HUES48 (cell line): ENCODE measurements around the gene MAGI2.

Source experiments
- H3K27ac ChIP-seq: one replicate; pipeline ENCODE4 v1.7.0; 2013; ENCODE audit warnings: low read depth, low read length, inconsistent platforms
- H3K27me3 ChIP-seq: 2 replicates; pipeline ENCODE4 v1.6.1; 2013; ENCODE audit warnings: mild to moderate bottlenecking, low read length; ENCODE audit not compliant: control insufficient read depth, insufficient read depth
- H3K36me3 ChIP-seq: 2 replicates; pipeline ENCODE4 v1.6.1; 2013; ENCODE audit warnings: low read length; ENCODE audit not compliant: control insufficient read depth, insufficient read depth
- H3K4me1 ChIP-seq: 2 replicates; pipeline ENCODE4 v1.6.1; 2013; ENCODE audit warnings: mild to moderate bottlenecking, low read length; ENCODE audit not compliant: control insufficient read depth, insufficient read depth
- H3K4me3 ChIP-seq: 2 replicates; pipeline ENCODE4 v1.5.1; 2013; ENCODE audit warnings: mild to moderate bottlenecking, low read depth, low read length
- H3K9ac ChIP-seq: 2 replicates; pipeline ENCODE4 v1.6.1; 2013; ENCODE audit warnings: mild to moderate bottlenecking, low read depth, low read length, moderate library complexity
- H3K9me3 ChIP-seq: 2 replicates; pipeline ENCODE4 v1.6.1; 2013; ENCODE audit warnings: low read length; ENCODE audit not compliant: control insufficient read depth, insufficient read depth

Gene MAGI2

DNA sequence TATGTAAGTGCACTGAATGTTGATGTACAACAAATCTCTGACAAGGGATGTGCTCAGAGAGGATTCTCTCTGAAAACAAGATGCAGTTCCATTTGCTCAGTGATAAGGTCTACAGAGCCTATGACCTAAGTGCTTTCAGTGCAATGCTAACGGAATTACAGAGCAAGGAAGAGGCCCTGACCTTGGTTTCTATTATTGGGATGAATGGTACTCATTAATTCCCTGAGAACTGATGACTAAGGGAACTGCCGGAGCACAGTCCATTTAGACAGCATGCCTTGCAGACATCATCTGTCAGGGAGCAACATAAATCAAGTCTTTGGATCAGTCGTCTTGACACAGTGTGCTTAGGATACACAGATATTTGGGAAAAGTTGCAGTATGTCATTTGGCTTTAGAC lies 1314.1 kb downstream of the MAGI2 start:
- H3K9ac ChIP-seq, result no peak overlapping the region
- H3K4me3 ChIP-seq, result no peak overlapping the region

DNA sequence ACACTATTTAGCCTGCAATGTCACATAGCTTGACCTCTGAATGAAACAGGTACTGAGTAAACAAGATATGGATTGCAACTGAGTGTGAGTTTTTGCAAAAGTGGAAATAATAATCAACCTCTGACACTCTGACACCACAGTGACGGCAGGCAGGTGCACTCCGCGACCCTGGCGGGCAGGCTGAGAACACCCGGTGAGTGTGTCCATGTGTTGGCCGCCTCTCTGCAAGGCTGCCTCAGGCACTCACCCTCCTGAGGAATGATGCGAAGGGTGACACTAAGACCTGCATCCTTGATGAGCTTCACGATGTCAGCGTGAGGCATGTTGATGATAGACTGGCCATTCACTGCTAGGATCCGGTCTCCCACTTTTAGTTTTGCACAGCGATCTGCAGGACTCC lies 1318.7 kb downstream of the MAGI2 start:
- H3K4me1 ChIP-seq, result peaks cover 3% of the 10 kb centered on the region; the same call in 1 of the 2 replicates

More for the DNA sequence above, 1314.1 kb downstream of the MAGI2 start:
- no peaks in the 10 kb centered on the region for H3K9me3 ChIP-seq
- peaks cover 6% of the 10 kb centered on the region for H3K4me1 ChIP-seq
- H3K27ac ChIP-seq, result no peak overlapping the region
- no peaks in the 10 kb centered on the region for H3K36me3 ChIP-seq
- no peaks in the 10 kb centered on the region for H3K27me3 ChIP-seq

GRCh38 chr7:78134256-78134655 lies 1319.2 kb downstream of the MAGI2 start:
- Histone ChIP-seq H3K27me3 (no peaks in the 10 kb centered on the region), H3K36me3 (no peaks in the 10 kb centered on the region), H3K27ac (no peak overlapping the region), H3K4me1 (peaks cover 5% of the 10 kb centered on the region; the same call in 1 of the 2 replicates), H3K9ac (no peak overlapping the region), H3K4me3 (no peak overlapping the region), H3K9me3 (no peaks in the 10 kb centered on the region)

More for the DNA sequence above, 1318.7 kb downstream of the MAGI2 start:
- H3K27me3 ChIP-seq, result no peaks in the 10 kb centered on the region
- H3K9ac ChIP-seq, result no peak overlapping the region
- no peak overlapping the region for H3K4me3 ChIP-seq
- no peak overlapping the region for H3K27ac ChIP-seq
- no peaks in the 10 kb centered on the region for H3K36me3 ChIP-seq
- H3K9me3 ChIP-seq, result no peaks in the 10 kb centered on the region

GRCh38 chr7:78130446-78131215 lies 1322.8 kb downstream of the MAGI2 start:
- Histone ChIP-seq H3K9ac (no peak overlapping the region), H3K27ac (no peak overlapping the region), H3K36me3 (no peaks in the 10 kb centered on the region), H3K4me3 (no peak overlapping the region), H3K27me3 (no peaks in the 10 kb centered on the region), H3K4me1 (peaks cover 13% of the 10 kb centered on the region; the same call in 1 of the 2 replicates), H3K9me3 (no peaks in the 10 kb centered on the region)

GRCh38 chr7:78129865-78130264 lies 1323.6 kb downstream of the MAGI2 start:
- Histone ChIP-seq H3K27ac (no peak overlapping the region), H3K36me3 (no peaks in the 10 kb centered on the region), H3K4me3 (no peak overlapping the region), H3K27me3 (no peaks in the 10 kb centered on the region), H3K9ac (no peak overlapping the region), H3K9me3 (no peaks in the 10 kb centered on the region), H3K4me1 (peaks cover 13% of the 10 kb centered on the region; the same call in 1 of the 2 replicates)

- H3K36me3 ChIP-seq, result no peaks in the 10 kb centered on the region
- H3K27ac ChIP-seq, result no peak overlapping the region
- H3K4me1 ChIP-seq, result peaks cover 13% of the 10 kb centered on the region; the same call in 1 of the 2 replicates
- H3K4me3 ChIP-seq, result no peak overlapping the region
- no peaks in the 10 kb centered on the region for H3K9me3 ChIP-seq
- no peaks in the 10 kb centered on the region for H3K27me3 ChIP-seq
- H3K9ac ChIP-seq, result no peak overlapping the region
These were observed 1326.5 kb downstream of the MAGI2 start for GRCh38 chr7:78127009-78127408.

- no peaks in the 10 kb centered on the region for H3K9me3 ChIP-seq
- no peaks in the 10 kb centered on the region for H3K36me3 ChIP-seq
- no peak overlapping the region for H3K9ac ChIP-seq
- no peak overlapping the region for H3K4me3 ChIP-seq
- no peak overlapping the region for H3K27ac ChIP-seq
- H3K27me3 ChIP-seq, result no peaks in the 10 kb centered on the region
- peaks cover 13% of the 10 kb centered on the region; the same call in 1 of the 2 replicates for H3K4me1 ChIP-seq
These were observed 1327.6 kb downstream of the MAGI2 start for GRCh38 chr7:78125884-78126283.

- Histone ChIP-seq H3K4me3 (no peak overlapping the region), H3K4me1 (peaks cover 8% of the 10 kb centered on the region; the same call in 1 of the 2 replicates), H3K9ac (no peak overlapping the region), H3K27ac (no peak overlapping the region), H3K9me3 (no peaks in the 10 kb centered on the region), H3K27me3 (no peaks in the 10 kb centered on the region), H3K36me3 (no peaks in the 10 kb centered on the region)
These were observed 1329.3 kb downstream of the MAGI2 start for GRCh38 chr7:78124216-78124615.

DNA sequence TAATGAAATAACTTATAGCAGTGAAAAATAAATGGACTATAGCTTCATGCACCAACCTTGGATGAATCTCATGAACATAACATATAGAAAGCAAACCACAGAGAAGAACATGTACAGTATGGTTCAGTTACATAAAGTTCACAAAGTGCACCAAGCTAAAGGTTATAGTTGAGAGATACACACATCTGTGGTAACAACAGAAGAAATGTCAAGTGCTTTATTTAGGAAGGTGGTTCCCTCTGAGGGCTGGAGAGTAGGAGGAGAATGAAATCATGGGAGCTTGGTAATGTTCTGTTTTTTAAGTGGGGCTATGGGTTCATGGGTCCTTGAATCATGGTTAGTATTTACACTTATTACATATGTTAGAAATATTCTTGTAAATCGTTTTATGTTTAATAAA lies 1331.6 kb downstream of the MAGI2 start:
- Histone ChIP-seq H3K36me3 (no peaks in the 10 kb centered on the region), H3K27ac (no peak overlapping the region)

GRCh38 chr7:78118470-78118869 lies 1335.0 kb downstream of the MAGI2 start:
- Histone ChIP-seq H3K4me3 (peak overlapping the region; percentile 26; the same call in 1 of the 2 replicates), H3K36me3 (no peaks in the 10 kb centered on the region), H3K4me1 (peaks cover 19% of the 10 kb centered on the region), H3K9me3 (no peaks in the 10 kb centered on the region), H3K9ac (no peak overlapping the region), H3K27me3 (no peaks in the 10 kb centered on the region), H3K27ac (peak overlapping the region; percentile 39)

More for the DNA sequence above, 1331.6 kb downstream of the MAGI2 start:
- H3K9me3 ChIP-seq, result no peaks in the 10 kb centered on the region
- no peaks in the 10 kb centered on the region for H3K27me3 ChIP-seq
- H3K4me1 ChIP-seq, result peaks cover 19% of the 10 kb centered on the region
- no peak overlapping the region for H3K9ac ChIP-seq
- no peak overlapping the region for H3K4me3 ChIP-seq

GRCh38 chr7:78115876-78116275 lies 1337.6 kb downstream of the MAGI2 start:
- Histone ChIP-seq H3K9ac (no peak overlapping the region), H3K9me3 (no peaks in the 10 kb centered on the region), H3K27ac (no peak overlapping the region), H3K27me3 (no peaks in the 10 kb centered on the region), H3K4me3 (no peak overlapping the region), H3K4me1 (peaks cover 40% of the 10 kb centered on the region), H3K36me3 (no peaks in the 10 kb centered on the region)
